ENCODE data around the gene LIPK.

- TF ChIP-seq CTCF (IDR thresholded peaks at IDR 0.05; ENCODE audit: poor library complexity) (no peak), EZH2 (IDR thresholded peaks at IDR 0.05; ENCODE audit: borderline replicate concordance) (no peak), EZH2phosphoT487 (IDR thresholded peaks at IDR 0.05; ENCODE audit: low read depth, severe bottlenecking, unreplicated experiment) (no peak)
These were observed 44.5 kb upstream of the LIPK start for GRCh38 chr10:88661577-88661976.
